Esophagus muscularis mucosa (tissue), 4 donors: ENCODE measurements around the gene MUSTN1. TPM values are rescaled to one million over a fixed set of nuclear protein-coding genes. Genes with fewer than 3 reads are reported as not detected.

Experiments used
- DNase-seq: peaks from one replicate; pipeline ENCODE4 v3.0.0-alpha.2; 2017; ENCODE audit errors: extremely low spot score
- H3K27ac ChIP-seq, 4 donors: fragments of 200-600 bp; sonication (generic); replicated peaks in 1 of 4; 1 replicate in 3 of 4; 2 replicates in 1 of 4; pipeline ENCODE4 v1.5.1; 2016 to 2019; ENCODE audit warnings: mild to moderate bottlenecking in 1 of 4
- H3K27me3 ChIP-seq, 4 donors: fragments of 200-600 bp; sonication (generic); one replicate each; pipeline versions ENCODE4 v1.5.1 to v1.6.0; 2016 to 2019
- H3K36me3 ChIP-seq, 4 donors: fragments of 200-600 bp; sonication (generic); one replicate each; pipeline ENCODE4 v1.5.1; 2016 to 2019
- H3K4me1 ChIP-seq, 4 donors: fragments of 200-600 bp; sonication (generic); one replicate each; pipeline ENCODE4 v1.5.1; 2016 to 2019
- H3K4me3 ChIP-seq, 4 donors: fragments of 200-600 bp; sonication (generic); 1 replicate in 2 of 4; 2 replicates in 2 of 4; pipeline ENCODE4 v1.5.1; 2016 to 2019; ENCODE audit warnings: mild to moderate bottlenecking in 4 of 4, moderate library complexity in 1 of 4
- H3K9me3 ChIP-seq, 4 donors: fragments of 200-600 bp; sonication (generic); 1 replicate in 3 of 4; 2 replicates in 1 of 4; pipeline ENCODE4 v1.5.1; 2016 to 2019
- EP300 ChIP-seq: sonication (generic); formaldehyde crosslinking; IDR thresholded peaks from one replicate; pipeline ENCODE4 v1.6.1; 2017; ENCODE audit warnings: antibody characterized with exemption
- POLR2A ChIP-seq: fragments of 450-650 bp; IDR thresholded peaks from one replicate; pipeline ENCODE4 v1.6.1; 2017; ENCODE audit warnings: antibody characterized with exemption, moderate library complexity, mild to moderate bottlenecking, low read depth
- POLR2AphosphoS5 ChIP-seq, 2 donors: sonication (generic); formaldehyde crosslinking; IDR thresholded peaks; one replicate each; pipeline ENCODE4 v1.6.1; 2017; ENCODE audit warnings: antibody characterized with exemption in 2 of 2
- WGBS: methylation state at CpG from one replicate; pipeline ENCODE4 v1.1.5; 2018; 5-methylcytosine and 5-hydroxymethylcytosine counted together
- intact Hi-C: fragments of 100-400 bp; cut with DNase I; formaldehyde crosslinking; loops from one replicate; pipeline ENCODE4 v1.15.1; 2023
- total RNA-seq, 4 donors: library from RNA; depleted of rRNA; stranded (reverse); fragments of >200 nt; gene quantifications; one replicate each; pipeline versions ENCODE4 v1.1.0 to v1.2.1, GENCODE V29; 2016
- TF ChIP-seq, protein P1 (sequence below), 3 experiments: fragments of 200-600 bp in 2 of 3; fragments of 450-650 bp in 1 of 3; sonication (generic) in 2 of 3; IDR thresholded peaks; one replicate each; pipeline ENCODE4 v1.5.1; 2017 to 2019; ENCODE audit warnings: antibody characterized with exemption in 3 of 3, mild to moderate bottlenecking in 2 of 3, moderate library complexity in 1 of 3

MUSTN1 gene
- total RNA-seq, 4 donors from 2014 or later = 6.6 to 17.7 (median 12.5) TPM

DNA sequence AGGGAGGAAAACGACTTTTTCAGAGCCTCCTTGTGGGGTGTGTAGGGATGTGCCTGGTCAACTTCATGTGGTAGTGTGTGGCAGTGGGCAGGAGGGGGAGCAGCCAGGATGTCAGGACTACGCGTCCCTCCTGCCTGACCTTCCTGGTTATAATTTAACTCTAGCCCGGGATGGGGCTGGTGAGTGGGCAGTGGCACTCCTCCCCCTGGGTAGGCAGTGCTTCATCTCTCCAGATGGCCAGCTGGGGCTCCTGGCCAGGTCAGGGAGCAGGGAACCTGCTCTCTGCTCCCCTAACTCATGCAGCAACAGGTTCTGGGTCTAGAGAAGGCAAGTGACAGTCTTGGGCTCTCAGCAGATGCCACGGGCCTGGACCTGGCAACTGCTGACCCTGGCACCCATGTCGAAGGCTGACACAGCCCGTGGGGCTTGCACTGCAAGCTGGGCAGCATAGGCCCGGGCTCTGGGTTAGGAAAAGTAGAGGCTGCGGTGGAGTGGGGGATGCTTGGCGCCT lies 6.9 kb downstream of the MUSTN1 start:
- H3K9me3 ChIP-seq = no peaks in the 10 kb centered on the region
- TF ChIP-seq EP300 = no peak
- no peak for TF ChIP-seq POLR2AphosphoS5 (IDR thresholded peaks at IDR 0.05)
- TF ChIP-seq POLR2A = no peak
- TF ChIP-seq, protein P1, sequence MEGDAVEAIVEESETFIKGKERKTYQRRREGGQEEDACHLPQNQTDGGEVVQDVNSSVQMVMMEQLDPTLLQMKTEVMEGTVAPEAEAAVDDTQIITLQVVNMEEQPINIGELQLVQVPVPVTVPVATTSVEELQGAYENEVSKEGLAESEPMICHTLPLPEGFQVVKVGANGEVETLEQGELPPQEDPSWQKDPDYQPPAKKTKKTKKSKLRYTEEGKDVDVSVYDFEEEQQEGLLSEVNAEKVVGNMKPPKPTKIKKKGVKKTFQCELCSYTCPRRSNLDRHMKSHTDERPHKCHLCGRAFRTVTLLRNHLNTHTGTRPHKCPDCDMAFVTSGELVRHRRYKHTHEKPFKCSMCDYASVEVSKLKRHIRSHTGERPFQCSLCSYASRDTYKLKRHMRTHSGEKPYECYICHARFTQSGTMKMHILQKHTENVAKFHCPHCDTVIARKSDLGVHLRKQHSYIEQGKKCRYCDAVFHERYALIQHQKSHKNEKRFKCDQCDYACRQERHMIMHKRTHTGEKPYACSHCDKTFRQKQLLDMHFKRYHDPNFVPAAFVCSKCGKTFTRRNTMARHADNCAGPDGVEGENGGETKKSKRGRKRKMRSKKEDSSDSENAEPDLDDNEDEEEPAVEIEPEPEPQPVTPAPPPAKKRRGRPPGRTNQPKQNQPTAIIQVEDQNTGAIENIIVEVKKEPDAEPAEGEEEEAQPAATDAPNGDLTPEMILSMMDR (IDR thresholded peaks at IDR 0.05) = no peak
- H3K4me1 ChIP-seq = peaks cover 2 to 21% (median 17%) of the 10 kb centered on the region in 4 donors
- no peak for DNase-seq
- WGBS = 60% methylated on average over 3 of the region's 10 CpGs
- H3K27ac ChIP-seq = no peak overlapping the region
- H3K36me3 ChIP-seq = peaks cover 6 to 36% (median 19%) of the 10 kb centered on the region in 4 donors
- intact Hi-C loops = no loop called here
- no peak overlapping the region for H3K4me3 ChIP-seq
- no peaks in the 10 kb centered on the region for H3K27me3 ChIP-seq

GRCh38 chr3:52827441-52827840 lies 7.4 kb downstream of the MUSTN1 start:
- Histone ChIP-seq H3K9me3 (no peaks in the 10 kb centered on the region), H3K4me1 (peaks cover 2 to 16% (median 15%) of the 10 kb centered on the region in 4 donors), H3K27me3 (no peaks in the 10 kb centered on the region), H3K27ac (no peak overlapping the region), H3K36me3 (peaks cover 6 to 39% (median 18%) of the 10 kb centered on the region in 4 donors), H3K4me3 (no peak overlapping the region)
- intact Hi-C loops = no loop called here
- no peak for DNase-seq
- 71% methylated on average over 9 of the region's 9 CpGs for WGBS
- TF ChIP-seq EP300 = no peak
- no peak for TF ChIP-seq POLR2A
- TF ChIP-seq POLR2AphosphoS5 (IDR thresholded peaks at IDR 0.05) = no peak
- TF ChIP-seq, protein P1 (IDR thresholded peaks at IDR 0.05) = no peak

- Histone ChIP-seq H3K27me3 (no peaks in the 10 kb centered on the region), H3K27ac (no peak overlapping the region), H3K4me1 (no peaks in the 10 kb centered on the region), H3K4me3 (no peak overlapping the region), H3K9me3 (no peaks in the 10 kb centered on the region), H3K36me3 (peaks cover 6 to 49% (median 21%) of the 10 kb centered on the region in 4 donors)
- no peak for TF ChIP-seq EP300
- no peak for TF ChIP-seq POLR2AphosphoS5 (IDR thresholded peaks at IDR 0.05)
- TF ChIP-seq, protein P1 (IDR thresholded peaks at IDR 0.05) = no peak
- no peak for TF ChIP-seq POLR2A
- WGBS = 97% methylated on average over 10 of the region's 10 CpGs
- intact Hi-C loops = no loop called here
- DNase-seq = no peak
These were observed 10.8 kb downstream of the MUSTN1 start for GRCh38 chr3:52824037-52824436.

DNA sequence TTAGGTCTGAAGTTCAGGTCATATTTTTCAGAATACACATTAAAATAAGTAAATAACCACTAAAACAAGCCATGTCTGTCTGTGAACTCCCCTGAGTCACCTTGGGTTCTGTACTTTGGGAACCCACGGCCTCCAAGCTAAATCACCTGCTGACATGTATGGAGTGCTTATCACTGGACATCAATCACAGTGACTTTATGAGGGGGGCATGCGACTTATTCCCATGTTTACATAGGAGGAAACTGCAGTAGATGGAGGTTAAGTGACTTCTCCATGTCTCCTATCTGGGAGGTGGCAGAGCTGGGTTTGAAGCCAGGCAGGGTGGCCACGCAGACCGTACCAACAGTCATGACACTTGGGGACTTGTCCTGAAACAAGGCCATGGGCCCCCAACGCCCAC lies 12.5 kb downstream of the MUSTN1 start:
- no peak for DNase-seq
- Histone ChIP-seq H3K9me3 (no peaks in the 10 kb centered on the region), H3K36me3 (peaks cover 6 to 44% (median 21%) of the 10 kb centered on the region in 4 donors), H3K27me3 (no peaks in the 10 kb centered on the region), H3K4me1 (no peaks in the 10 kb centered on the region), H3K27ac (no peak overlapping the region), H3K4me3 (no peak overlapping the region)
- intact Hi-C loops = no loop called here
- no peak for TF ChIP-seq POLR2A
- no peak for TF ChIP-seq POLR2AphosphoS5 (IDR thresholded peaks at IDR 0.05)
- no peak for TF ChIP-seq EP300
- TF ChIP-seq, protein P1 (IDR thresholded peaks at IDR 0.05) = no peak
- WGBS = 94% methylated on average over 5 of the region's 5 CpGs

- H3K36me3 ChIP-seq = peaks cover 6 to 36% (median 21%) of the 10 kb centered on the region in 4 donors
- no peak overlapping the region for H3K4me3 ChIP-seq
- WGBS = 64% methylated on average over 10 of the region's 11 CpGs
- DNase-seq = no peak
- H3K27ac ChIP-seq = no peak overlapping the region
- H3K27me3 ChIP-seq = no peaks in the 10 kb centered on the region
- intact Hi-C loops = no loop called here
- H3K4me1 ChIP-seq = no peaks in the 10 kb centered on the region
- no peaks in the 10 kb centered on the region for H3K9me3 ChIP-seq
- TF ChIP-seq, protein P1 (IDR thresholded peaks at IDR 0.05) = peak in 2 of 3 experiments; percentile 20 to 45
- no peak for TF ChIP-seq POLR2AphosphoS5 (IDR thresholded peaks at IDR 0.05)
These were observed 14.1 kb downstream of the MUSTN1 start for GRCh38 chr3:52820736-52821135.
